Measurements from ENCODE around the gene NAB1. TPM values are rescaled to one million over a fixed set of nuclear protein-coding genes. Genes with fewer than 3 reads are reported as not detected.

Gene NAB1
- total RNA-seq, 1 experiment from 2014 or later: 40.2 TPM

DNA sequence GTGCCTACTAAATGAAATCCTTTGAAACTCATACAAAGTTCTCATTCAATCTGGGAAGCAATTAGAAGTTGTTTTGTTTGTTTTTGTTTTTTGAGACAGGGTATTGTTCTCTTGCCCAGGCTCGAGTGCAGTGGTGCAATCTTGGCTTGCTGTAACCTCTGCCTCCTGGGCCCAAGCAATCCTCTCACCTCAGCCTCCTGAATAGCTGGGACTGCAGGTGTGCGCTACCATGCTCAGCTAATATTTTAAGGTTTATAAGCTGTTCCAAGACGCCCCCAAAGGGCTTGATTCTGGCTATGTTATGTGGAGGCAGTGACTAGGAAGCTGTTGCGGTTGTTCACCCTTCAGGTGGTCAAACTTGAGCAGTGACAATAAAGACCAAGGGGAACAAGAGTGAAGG lies 48.5 kb downstream of the NAB1 start:
- DNase-seq (ENCODE audit: low read depth, low spot score) (no peak), ATAC-seq (no peak)
- TF ChIP-seq REST (IDR thresholded peaks at IDR 0.05; ENCODE audit: insufficient read depth in 1 of 2, low read depth in 2 of 2, low read length in 1 of 2): no peak
- no peak for TF ChIP-seq SIN3A (IDR thresholded peaks at IDR 0.05; ENCODE audit: borderline replicate concordance, insufficient read depth, low read depth, low read length)
- TF ChIP-seq TCF7L2 (IDR thresholded peaks at IDR 0.05; ENCODE audit: low read depth, low read length): no peak
- TF ChIP-seq CTCF (IDR thresholded peaks at IDR 0.05): no peak
- TF ChIP-seq POLR2AphosphoS5 (IDR thresholded peaks at IDR 0.05; ENCODE audit: low read depth, low read length): no peak
- H3K27me3 ChIP-seq (ENCODE audit: control insufficient read depth, insufficient read depth, low read length): no peaks in the 10 kb centered on the region
- ChIA-PET POLR2A (no interaction called here), CTCF (no interaction called here)
- H3K36me3 ChIP-seq (ENCODE audit: control insufficient read depth, insufficient read depth, low read length): no peaks in the 10 kb centered on the region
- intact Hi-C loops (cut with micrococcal nuclease; ENCODE audit: unreplicated experiment): no loop called here
- H3K27ac ChIP-seq (ENCODE audit: low read length): no peak overlapping the region
- no peaks in the 10 kb centered on the region for H3K9me3 ChIP-seq (ENCODE audit: control insufficient read depth, insufficient read depth, low read depth, low read length)
- in situ Hi-C loops (cut with HindIII; ENCODE audit: low pct_unique_long_range_greater_than_20kb, low sequenced_read_pairs): no loop called here
- BruUV-seq (replicated peaks): no TSS peak
- no peaks in the 10 kb centered on the region for H3K4me1 ChIP-seq (ENCODE audit: control insufficient read depth, insufficient read depth, low read length)
- H3K4me3 ChIP-seq (ENCODE audit: low read depth in 2 of 2, low read length in 2 of 2): no peak overlapping the region

GRCh38 chr2:190698895-190699294 lies 50.0 kb downstream of the NAB1 start:
- no TSS peak for BruUV-seq (replicated peaks)

More at GRCh38 chr2:190698895-190699294, 50.0 kb downstream of the NAB1 start:
- in situ Hi-C loops (cut with HindIII; ENCODE audit: low pct_unique_long_range_greater_than_20kb, low sequenced_read_pairs): no loop called here
- Histone ChIP-seq H3K27me3 (ENCODE audit: control insufficient read depth, insufficient read depth, low read length) (no peaks in the 10 kb centered on the region), H3K4me3 (ENCODE audit: low read depth in 2 of 2, low read length in 2 of 2) (no peak overlapping the region), H3K36me3 (ENCODE audit: control insufficient read depth, insufficient read depth, low read length) (no peaks in the 10 kb centered on the region), H3K4me1 (ENCODE audit: control insufficient read depth, insufficient read depth, low read length) (no peaks in the 10 kb centered on the region), H3K27ac (ENCODE audit: low read length) (no peak overlapping the region), H3K9me3 (ENCODE audit: control insufficient read depth, insufficient read depth, low read depth, low read length) (no peaks in the 10 kb centered on the region)
- ChIA-PET POLR2A (no interaction called here), CTCF (no interaction called here)
- ATAC-seq (no peak), DNase-seq (ENCODE audit: low read depth, low spot score) (no peak)
- TF ChIP-seq CTCF (IDR thresholded peaks at IDR 0.05) (peak; percentile 27), POLR2AphosphoS5 (IDR thresholded peaks at IDR 0.05; ENCODE audit: low read depth, low read length) (no peak), REST (IDR thresholded peaks at IDR 0.05; ENCODE audit: insufficient read depth in 1 of 2, low read depth in 2 of 2, low read length in 1 of 2) (no peak), SIN3A (IDR thresholded peaks at IDR 0.05; ENCODE audit: borderline replicate concordance, insufficient read depth, low read depth, low read length) (no peak), TCF7L2 (IDR thresholded peaks at IDR 0.05; ENCODE audit: low read depth, low read length) (no peak)
- intact Hi-C loops (cut with micrococcal nuclease; ENCODE audit: unreplicated experiment): no loop called here

All from Panc1 (cell line).